DMS153 (cell line): Measurements from ENCODE around the gene XYLT1.
"Not testable (repeated sequence)": the region's sequence is repeated elsewhere in the genome, so short reads cannot be mapped to it uniquely, and the experiment has no call there.

Experiments
- DNase-seq: peaks from one replicate; lab custom pipeline; 2025; lab: John Stamatoyannopoulos, UW

Gene XYLT1

DNA sequence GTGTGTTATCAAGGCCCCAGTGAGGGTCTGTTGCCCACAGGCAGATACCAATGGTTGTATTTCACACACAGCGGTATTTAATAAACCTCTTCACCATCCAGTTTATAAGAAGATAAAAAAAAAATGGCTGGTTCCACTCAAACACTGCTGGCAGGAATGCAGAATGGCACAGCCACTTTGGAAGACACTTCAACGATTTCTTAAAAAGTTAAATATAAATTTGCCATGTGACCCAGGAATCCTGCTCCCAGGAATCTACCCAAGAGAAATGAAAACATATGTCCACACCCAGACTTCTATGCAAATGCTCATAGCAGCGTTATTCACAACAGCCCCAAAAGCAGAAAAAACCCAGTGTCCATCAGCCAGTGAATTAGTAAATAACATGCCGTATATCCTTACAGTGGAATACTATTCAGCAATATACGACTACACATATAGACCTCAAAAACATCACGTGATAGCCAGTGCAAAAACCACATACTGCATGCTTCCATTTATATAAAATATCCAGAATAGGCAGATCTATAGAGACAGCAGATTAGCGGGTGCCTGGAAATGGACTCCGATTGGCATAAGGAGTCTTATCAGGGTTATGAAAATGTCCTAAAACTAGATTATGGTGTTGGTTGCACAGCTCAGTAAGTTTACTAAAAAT is 38.7 kb downstream of the XYLT1 start:
- DNase-seq = no peak

DNA sequence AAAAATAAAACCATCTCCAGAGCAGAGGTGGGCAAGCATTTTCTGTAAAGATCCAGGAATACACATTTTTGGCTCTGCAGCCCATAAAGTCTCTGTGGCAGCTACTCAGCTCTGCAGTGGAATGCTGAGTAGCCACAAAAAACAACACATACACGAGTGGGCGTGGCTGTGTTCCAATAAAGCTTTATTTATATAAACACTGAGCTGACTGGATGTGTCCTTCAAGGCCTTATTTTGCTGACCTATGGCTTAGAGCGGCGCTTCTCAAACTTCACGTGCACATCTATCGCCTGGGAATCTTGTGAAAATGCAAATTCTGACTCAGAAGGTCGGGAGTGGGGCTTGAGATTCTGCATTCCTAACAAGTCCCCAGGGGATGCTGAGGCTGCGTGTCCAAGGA is 39.7 kb downstream of the XYLT1 start:
- DNase-seq = no peak

DNA sequence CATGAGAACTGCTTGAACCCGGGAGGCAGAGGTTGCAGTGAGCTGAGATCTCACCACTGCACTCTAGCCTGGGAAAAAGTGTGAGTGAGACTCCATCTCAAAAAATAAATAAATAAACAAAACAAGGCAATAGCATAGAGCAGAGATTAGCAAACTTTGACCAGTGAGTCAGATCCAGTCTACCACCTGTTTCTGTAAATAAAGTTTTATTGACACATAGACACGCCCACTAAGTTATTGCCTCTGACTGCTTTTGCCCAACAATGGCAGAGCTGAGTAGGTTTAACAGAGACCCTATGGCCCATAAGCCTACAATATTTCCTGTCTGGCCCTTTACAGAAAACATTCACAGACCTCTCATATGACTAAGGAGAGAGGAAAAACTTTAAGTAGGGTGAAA is 44.3 kb downstream of the XYLT1 start:
- no peak for DNase-seq

DNA sequence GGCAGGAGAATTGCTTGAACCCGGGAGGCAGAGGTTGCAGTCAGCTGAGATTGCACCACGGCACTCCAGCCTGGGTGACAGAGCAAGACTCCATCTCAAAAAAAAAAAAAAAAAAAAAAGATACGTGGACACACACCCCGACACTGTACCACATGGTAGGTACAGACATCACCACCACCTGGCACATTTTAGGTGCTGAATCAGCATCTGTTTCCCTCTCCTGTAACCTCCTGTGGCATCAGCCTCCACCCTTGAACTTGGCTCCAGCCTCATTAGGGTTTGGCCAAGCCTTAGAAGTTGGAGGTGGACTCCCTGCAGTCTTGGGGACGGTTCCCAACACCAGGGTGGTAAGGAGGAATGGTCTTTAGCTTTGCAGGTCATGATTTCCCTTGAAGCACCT is 46.0 kb downstream of the XYLT1 start:
- no peak for DNase-seq

DNA sequence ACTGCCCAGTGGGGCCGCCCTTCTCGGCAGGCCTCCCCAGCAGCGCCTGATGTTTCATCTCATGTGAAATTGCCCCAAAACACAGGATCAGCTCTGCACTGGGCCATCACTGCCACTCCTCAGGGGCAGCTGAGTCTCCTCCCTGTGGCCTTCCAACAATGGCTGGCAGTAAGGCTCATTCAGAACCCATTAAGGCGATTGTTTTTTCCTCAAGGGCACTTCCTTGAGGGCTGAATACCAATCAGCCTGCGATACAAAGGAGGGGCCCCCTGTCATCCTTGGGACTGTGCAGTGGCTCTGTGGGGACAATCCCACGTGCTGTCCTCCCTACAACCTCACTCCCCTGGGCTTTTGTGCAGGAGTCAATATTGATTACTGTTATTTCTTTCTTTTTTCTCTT is 47.5 kb downstream of the XYLT1 start:
- DNase-seq = no peak

DNA sequence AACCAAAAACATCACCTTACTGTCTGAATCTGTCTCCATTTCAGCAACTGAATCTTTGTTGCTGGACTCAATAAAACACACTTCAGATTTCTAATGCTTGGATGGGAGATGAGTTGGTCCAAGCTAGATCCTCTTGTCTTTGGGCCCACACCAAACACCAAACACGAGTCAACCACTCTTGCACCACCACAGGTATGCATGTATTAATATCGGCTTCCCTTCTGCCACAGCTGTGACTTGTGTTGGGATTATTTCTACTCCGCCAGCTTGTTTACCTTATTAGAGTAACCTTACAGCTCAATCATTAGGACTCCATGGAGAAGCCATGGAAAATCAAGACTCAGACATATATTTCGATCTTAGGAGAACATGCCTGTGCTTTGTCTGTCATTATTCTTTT is 49.9 kb downstream of the XYLT1 start:
- DNase-seq = no peak

DNA sequence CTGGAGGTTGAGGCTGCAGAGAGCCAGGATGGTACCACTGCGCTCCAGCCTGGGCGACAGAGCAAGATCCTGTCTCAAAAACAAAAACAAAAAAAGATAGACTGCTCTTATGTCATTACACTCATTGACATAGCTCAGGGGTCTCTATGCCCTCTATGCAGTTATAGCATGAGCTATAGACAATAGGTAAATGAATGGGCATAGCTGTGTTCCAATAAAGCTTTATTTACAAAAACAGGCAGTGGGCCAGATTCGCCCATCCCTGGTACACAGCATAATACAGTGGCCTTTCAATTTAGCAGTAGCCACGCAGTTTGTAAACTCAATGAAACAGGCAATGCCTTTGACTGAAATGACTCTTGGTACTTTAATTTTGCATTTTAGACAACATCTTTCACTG is 51.5 kb downstream of the XYLT1 start:
- DNase-seq = no peak

DNA sequence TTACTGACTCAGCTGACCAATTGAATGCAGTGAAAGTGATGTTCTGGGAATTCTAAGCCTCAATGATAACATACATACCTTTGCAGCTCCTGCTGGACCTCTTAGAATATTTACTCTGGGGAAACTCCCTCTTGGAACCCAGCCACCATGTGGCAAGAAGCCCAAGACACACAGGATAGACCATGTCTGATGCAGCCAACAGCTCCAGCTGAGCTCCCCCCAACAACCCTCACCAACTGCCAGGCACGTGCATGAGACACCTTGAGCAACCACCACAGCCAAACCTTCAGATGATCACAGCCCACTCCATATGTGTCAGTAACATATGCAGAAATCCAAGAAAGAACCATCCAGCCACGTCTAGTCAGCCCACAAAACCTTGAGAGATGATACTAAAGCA is 53.0 kb downstream of the XYLT1 start:
- no peak for DNase-seq

DNA sequence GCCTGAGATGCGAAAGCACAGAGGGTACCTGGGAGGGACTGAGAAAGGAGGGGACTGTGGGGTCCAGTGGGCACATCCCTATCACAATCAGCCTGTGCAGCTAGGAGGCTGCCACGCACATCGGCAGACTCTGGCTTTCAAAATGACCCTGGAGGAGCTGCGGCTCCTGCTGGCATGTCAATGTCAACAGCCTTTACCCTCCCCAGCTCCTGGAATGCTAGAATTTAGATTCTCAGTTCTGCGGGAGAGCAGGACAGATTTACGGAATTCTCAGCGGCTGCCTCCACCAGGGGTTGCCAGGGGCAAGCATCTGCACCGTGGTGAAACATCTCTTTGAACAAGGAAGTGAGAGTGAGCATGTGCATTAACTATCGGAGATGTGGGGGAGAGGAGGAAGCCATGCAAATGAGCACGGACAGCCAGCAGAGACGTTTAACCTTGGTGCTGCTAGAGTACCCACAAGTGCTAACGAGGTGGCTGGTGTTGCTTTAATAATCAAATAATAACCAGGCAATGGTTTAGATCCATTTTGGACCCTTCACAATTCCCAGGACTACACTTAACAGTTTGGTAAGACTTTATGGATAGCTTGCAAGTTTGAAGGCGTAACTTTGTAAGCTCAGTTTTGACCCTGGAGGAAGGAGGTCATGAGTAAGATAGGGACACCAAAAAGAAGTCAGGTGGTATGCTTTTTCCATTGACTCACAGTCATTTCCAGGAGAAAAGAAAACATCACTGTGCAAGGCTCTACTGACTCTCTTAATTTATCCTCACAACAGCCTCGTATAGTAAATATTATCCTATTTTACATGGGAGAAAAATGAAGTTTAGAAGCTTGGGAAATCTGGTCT is 54.1 kb downstream of the XYLT1 start:
- peak; percentile 11 for DNase-seq

DNA sequence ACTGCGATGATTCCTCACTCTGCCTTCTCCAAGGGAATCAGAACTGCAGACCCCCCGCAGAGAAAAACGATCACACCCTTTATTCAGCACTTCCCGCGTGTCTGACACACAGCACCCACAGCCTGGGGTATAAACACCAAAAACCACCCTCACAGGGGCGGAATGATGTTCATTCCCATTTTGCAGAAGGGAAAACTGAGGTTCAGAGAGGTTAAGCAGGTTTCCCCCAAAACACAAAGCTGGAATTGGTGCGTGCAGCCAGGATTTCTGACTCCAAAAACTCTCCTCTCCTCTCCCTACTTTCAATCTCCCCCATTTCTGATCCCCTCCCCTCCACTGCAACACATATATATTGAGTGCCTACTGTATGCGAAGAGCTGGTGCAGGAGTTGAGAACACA is 55.8 kb downstream of the XYLT1 start:
- DNase-seq = no peak

DNA sequence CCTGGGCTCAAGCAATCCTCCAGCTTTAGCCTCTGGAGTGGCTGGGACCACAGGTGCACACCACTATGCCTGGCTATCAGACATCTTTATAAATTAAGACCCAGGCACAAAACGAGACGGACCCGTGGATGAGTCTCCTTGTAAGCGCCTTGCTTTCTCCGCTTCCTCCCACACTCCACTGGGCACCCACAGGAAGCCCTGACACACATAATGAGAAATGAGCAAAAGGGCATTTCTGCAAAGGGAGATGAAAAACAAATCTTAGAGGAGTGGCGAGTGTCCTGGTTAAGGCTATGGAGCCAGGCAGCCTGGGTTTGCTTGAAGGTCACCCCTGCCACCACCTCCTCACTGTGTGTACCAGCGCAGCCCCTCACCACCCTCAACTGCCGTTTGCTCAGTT is 56.3 kb downstream of the XYLT1 start:
- DNase-seq = no peak

DNA sequence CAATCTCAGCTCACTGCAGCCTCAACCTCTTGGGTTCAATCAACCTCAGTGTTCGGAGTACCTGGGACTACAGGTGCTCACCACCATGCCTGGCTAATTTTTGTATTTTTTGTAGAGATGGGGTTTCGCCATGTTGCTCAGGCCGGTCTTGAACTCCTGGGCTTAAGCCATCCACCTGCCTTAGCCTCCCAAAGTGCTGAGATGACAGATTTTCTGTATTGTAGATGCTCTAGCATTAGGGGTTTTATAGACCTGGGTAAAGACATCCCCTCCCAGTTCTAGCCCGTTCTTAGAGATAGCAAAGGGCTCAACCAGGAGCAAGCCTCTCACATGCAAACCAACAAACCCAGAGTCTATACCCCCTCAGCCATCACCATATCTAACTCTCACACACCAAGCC is 57.3 kb downstream of the XYLT1 start:
- no peak for DNase-seq

DNA sequence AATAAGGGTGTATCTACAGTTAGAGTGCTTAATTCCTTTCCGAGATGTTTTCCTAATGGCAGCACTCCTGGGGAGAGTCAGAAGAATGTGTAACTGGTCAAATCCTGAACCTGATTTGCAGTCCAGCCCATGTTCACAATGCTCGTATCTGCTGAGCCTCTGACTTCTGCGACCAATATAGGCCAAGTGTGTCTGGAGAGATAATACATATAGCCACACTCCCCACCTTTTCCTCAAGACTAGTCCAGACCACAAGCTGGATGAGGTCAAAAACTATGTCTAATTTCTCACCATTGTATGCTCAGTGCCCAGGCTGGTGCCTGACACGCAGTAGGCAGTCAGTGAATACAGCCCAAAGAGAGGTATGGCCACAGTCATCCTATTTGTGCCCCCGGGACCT is 58.0 kb downstream of the XYLT1 start:
- no peak for DNase-seq

DNA sequence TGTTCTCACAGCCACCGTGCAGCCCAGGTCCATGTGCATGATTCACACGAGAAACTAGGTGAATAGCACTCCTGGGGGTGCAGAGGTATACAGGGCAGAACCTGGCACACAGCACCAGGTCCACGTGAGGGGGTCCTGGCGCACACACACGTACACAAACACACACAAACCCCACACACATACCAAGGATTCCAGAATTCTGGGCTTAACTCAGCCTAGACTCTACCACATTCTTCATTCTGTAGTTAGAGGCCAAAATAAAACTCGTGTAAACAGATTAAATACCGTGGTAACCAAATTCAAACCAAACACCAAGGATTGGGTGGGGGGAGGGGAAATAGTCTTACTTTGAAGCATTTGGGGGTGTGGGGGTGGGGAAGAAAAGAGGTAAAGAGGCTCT is 58.5 kb downstream of the XYLT1 start:
- DNase-seq = no peak

DNA sequence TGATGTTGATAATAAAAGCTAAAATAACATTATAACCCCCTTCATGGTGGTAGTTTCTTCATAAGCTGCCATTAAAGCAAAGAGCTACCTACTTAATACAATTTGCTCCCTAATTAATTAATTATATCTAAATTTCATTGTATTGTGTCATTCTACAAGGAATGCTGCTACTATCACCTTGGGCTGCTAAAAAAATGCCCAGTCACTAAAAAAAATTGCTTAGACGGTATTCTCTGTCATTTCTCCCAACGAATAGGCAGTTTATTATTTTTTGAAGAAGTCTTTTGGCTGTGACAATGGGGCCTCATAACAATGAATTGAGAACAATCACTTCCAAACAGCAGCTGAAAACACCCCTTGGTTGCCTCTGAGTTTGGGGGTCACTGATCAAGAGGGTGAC is 59.5 kb downstream of the XYLT1 start:
- DNase-seq = no peak

DNA sequence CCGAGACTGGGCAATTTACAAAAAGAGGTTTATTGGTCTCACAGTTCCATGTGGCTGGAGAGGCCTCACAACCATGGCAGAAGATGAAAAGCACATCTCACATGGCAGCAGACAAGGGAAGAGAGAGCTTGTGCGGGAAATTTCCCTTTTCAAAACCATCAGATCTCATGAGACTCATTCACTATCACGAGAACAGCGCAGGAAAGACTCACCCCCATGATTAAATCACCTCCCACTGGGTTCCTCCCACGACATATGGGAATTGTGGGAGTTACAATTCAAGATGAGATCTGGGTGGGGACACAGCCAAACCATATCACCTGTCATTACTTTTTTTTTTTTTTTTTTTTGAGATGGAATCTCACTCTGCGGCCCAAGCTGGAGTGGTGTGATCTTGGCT is 60.4 kb downstream of the XYLT1 start:
- DNase-seq = not testable (repeated sequence)

DNA sequence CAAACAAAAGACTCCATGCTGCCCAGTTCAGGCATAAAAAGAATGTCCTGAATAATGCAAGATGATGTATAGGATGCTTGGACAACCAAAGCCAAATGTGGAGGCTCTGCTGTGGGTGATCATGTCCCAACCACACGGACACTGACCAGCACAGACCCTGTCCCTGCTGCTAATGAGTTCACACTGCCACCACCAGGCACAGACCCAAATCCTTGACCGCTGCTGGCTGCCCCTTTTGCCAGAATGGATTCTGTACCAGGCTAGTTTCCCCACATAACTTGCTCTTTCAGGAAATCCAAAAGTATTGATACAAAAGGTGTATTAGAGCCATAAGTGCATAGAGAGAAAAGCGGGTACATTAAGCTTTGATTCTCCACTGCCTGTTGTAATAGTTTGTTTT is 60.9 kb downstream of the XYLT1 start:
- no peak for DNase-seq

DNA sequence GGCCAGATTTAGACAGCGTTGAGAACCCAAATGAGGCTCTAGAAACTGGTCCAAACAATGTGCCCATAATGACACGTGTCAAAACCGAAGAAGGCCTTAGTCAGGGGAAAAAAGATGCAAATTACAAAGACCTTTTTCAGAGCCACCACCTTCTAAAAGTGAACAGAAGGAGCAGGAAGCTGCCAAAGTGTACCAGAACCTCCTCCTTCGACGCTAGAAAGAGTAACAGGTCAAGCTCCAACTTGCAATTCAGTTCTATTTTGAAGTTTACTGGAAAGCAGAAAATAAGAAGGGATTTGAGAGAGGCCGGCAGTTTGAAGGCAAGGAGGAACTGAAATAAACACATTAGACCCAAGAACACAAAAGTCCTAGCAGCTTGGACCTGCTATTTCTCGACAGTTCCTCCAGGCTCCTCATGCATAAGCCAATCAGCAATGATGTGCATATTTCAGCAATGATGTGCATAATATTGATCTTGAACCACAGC is 61.8 kb downstream of the XYLT1 start:
- DNase-seq = no peak

DNA sequence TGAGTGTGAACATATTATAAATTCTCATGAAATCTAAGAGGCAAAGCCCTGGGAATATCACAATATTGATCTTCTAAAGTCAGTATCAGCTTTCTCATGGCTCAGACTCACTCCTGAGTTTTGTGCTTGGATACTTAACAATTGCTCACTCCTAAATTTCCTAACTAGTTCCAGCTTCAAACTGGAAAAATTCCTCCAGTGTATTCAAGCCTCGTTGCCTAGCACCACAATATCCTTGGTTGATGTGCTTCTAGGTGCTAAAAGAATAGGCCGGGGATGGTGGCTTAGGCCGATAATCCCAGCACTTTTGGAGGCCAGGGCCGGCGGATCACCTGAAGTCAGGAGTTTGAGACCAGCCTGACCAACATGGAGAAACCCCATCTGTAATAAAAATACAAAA is 62.5 kb downstream of the XYLT1 start:
- DNase-seq = no peak

DNA sequence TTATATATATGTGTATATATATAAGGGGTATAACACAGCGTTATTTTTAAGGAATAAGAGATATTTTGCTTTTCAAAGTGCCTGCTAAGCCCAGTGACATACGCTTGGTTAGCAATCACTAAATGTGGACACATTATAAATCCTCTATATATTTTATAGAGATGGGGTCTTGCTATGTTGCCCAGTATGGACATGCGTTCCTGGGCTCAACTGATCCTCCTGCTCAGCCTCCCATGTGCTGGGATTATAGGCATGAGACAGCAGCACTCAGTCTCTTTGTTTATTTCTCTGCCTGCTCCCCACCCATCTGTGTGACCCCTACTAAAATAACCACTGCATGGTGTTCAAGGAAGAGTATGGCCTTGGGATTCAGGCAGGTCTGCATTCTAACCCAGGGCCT is 63.4 kb downstream of the XYLT1 start:
- no peak for DNase-seq

DNA sequence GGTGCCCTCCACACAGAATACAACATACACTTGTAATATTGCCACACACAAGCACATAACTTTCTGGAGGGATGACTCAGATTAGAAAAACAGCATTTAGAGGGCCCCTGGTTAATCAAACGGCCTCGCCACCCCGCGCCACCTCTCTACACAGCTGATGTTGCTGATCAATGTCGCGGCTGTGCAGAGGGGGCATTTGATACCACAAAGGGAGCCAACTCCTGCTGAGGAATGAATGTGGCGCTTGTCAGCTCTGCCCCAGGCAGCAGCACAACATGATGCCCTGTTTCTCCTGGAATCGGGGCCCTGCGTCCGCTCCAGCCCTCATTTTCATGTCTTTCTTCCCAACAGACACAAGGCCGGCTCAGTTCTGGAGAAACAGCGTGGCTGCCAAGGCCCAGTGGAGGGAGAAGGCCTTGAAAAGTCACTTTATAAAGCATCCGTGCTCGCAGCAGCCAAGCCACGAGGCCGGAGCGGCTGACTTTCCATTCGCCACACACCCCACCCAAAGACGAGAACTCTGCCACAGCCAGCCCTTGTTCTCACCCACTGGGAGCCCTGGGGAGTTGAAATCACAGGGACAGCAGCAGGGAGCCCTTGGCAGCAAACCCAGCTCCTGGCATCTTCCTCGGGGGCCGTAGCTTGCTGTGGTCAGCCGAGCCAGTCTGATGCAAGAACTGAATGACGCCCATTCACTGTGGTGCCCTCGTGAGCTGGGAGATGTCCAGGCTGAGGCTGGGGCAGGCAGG is 65.6 kb downstream of the XYLT1 start:
- DNase-seq = no peak

DNA sequence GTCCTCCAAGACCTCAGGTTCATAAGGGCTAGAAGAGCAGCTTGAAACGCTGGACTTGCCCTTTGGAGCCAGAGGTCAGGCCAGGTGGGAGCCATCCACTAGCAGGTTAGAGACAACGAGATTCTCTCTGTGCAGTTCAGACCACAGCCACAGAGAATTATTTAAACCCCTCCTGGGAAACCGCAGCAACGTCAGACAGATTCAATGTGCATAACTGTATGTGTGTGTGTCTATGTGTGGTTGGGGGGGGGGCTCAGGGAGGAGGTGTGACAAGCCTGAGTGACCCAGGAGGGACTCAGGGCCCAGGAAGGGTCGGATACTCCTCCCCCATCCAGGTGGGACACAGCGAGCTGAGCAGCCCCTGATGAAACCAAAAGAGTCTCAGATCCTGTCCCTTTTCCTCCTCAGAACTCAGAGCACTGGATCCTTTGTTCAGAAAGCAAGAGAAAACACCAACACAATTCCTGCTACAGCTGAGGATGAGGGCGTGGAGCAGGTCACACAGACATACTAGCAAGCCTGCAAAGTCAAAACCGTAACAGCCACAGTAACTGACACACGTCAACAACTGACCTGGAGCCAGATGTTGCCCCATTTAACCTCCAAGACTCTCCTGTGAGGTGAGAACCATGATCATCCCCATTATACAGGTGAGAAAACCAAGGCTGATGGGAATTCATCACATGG is 66.8 kb downstream of the XYLT1 start:
- no peak for DNase-seq
